Right renal pelvis (tissue), 4 donors: ENCODE results near the gene NEK1. TPM values are rescaled to one million over a fixed set of nuclear protein-coding genes. Genes with fewer than 3 reads are reported as not detected.

Experiments
- DNase-seq, 4 donors: peaks; one replicate each; pipeline ENCODE4 v3.0.0-alpha.2; 2013; ENCODE audit warnings: low read depth in 4 of 4, low spot score in 3 of 4, missing footprints in 1 of 4
- polyA plus RNA-seq, 4 donors: library from polyadenylated mRNA; unstranded; fragments of 120-200 nt; gene quantifications; one replicate each; pipeline ENCODE4 v1.2.1, GENCODE V29; 2013; ENCODE audit not compliant: insufficient read length in 4 of 4

The NEK1 gene
- 10 to 100 TPM; 21.8 to 26.2 (median 23.6) TPM for polyA plus RNA-seq

- peak in 3 of 4 donors; percentile 71 to 85 (median 73) for DNase-seq
Observed at GRCh38 chr4:169611991-169612870, at the start of gene NEK1. TSS of gene NEK1 (minus strand) at chr4:169612583. CDS start at chr4:169602630, 9,953 bp downstream.

GRCh38 chr4:169661761-169662160, 49.4 kb upstream of the NEK1 start:
- DNase-seq, result no peak

DNA sequence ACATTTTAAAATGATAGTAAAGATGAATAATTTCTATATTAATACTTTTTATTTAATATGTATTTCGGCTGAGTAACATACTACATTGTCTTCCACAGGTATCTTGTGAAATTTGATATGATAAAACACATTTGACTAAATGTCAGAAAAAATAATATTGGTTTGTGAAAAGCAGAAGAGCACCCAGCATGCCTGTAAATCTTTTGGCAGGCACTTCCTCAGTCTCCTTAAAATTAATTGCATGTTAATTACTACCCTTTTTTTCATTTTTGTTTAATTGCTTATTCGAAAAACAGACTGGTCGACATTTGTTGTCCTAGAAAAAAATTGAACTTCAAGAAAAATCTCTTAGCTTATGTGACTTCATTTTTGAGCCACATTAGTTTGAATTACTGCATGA, 48.5 kb upstream of the NEK1 start:
- DNase-seq, result no peak

- peak; percentile 67 to 82 (median 78) for DNase-seq
Observed at GRCh38 chr4:169659716-169660670, 47.6 kb upstream of the NEK1 start.

GRCh38 chr4:169658975-169659715, 46.8 kb upstream of the NEK1 start:
- no peak for DNase-seq

GRCh38 chr4:169658196-169658595, 45.8 kb upstream of the NEK1 start:
- DNase-seq, result no peak

DNA sequence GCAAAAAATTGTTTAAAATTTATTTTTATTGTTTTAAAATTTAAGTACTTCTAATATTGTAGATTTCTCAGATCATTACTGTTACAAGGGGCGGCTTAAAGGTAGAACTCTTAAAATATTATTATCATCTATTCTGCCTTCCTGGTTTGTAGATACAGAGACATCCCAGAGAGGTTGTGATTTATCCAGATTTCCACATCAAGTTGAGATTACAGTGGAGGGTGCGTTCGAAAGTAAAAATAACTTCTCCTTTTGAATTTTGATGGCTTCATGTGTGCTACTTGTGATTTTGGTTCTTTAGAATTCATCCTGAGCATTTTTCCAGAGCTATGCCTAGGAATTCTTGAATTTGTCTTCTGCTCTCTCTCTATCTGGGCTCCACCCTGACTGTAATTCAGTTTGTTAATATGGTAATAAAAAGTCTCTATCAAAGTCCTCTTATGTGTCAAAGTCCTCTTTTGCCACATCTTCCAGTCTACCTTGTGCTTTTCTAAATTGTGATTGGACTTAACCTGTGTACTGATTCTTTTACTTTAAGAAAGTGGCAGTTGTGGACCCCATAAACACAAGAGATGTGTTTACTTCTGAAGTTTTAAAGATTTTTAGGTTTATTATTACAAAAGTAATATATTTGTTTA, 45.2 kb upstream of the NEK1 start:
- no peak for DNase-seq

DNA sequence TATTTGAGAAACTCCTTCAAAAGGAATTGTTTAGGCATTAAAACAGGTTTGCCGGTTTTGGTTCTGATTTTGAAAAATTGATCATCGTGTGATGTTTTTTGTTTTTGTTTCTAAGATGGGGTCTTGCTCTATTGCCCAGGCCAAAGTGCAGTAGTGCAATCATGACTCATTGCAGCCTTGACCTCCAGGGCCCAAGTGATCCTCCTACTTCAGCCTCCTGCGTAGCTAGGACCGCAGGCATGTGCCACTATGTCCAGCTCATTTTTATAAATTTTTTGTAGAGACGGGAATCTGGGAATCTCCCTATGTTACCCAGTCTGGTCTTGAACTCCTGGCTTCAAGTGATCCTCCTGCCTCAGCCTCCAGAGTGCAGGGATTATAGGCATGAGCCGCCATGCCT, 43.0 kb upstream of the NEK1 start:
- no peak for DNase-seq

DNA sequence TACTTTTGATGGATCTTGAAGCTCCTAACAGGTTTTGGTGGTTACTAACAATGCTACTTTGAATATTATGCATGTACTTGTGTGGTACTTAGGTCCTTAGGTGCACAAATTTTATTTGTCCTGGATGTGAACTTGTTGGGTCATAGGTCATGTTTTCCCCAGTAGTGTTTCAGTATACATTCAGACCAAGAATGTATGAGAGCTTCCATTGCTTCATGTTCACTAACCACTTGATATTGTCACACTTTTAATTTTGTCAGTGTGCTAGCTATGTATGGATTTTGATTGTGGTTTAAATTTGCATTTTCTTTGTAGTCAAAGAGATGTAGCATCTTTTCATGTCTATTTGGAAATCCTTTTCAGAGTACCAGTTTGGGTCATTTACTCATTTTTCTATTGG, 40.2 kb upstream of the NEK1 start:
- no peak for DNase-seq

DNA sequence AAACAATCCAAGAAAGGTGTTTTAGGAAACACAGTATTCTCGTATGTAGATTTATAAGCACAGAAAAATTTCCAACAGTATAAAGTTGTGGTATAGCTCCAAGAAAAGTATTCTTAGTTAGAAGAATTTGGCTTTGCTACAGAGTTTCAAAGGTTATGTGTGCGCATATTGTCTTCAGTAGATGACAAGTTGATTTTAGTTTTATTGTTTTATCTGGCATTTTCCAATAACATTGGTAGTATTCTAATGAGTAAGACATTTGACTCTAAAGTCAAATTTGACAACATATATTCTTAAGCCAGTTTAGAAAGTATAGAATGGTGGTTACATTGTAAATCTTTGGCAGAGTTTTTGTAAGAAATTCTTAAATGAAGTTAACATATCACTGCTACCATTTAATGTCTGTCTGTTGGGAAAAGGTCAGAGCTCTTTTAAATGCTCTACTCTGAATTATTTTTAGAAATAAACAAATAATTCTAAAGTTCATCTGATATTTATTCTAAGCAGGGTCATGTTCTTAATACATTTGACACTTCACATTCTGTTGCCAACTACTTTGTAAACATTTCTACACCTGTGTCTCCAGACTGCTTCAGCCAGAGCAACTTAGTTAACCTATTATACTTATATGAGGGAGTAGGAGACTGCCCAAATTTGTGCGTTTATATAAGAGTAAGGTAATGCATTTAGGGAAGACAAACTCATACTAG, 38.0 kb upstream of the NEK1 start:
- no peak for DNase-seq

- no peak for DNase-seq
Observed at GRCh38 chr4:169649545-169650226, 37.3 kb upstream of the NEK1 start.

- DNase-seq, result no peak
Observed at GRCh38 chr4:169645627-169646026, 33.2 kb upstream of the NEK1 start.

GRCh38 chr4:169644802-169645201, 32.4 kb upstream of the NEK1 start:
- DNase-seq, result no peak

DNA sequence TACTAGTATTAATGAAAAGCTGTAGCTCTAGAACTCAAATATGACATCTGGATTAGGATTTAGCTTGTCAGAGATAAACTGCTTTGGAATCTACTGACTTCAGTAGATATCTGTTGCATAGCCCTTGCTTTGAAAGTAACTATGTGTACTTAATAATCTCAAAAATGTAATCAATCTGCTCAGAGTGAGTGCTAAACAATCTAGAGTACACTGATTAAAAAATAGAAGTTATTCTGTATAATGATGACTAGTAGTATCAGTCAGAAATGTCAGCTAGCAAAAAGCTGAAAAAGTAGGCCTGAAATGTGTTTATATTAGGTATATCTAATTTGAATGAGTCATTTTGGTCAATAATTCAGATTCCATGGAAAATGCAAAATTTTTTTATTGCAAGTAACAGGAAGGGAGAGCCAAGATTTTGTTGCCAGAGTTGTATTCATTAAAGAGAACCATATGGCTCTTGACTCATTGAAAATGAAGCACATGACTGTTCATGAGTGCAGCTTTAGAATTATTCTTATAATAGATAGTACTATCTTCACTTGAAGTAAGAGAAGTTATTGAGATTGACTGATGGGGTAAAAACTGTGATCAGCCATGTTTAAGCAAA, 28.0 kb upstream of the NEK1 start:
- no peak for DNase-seq

GRCh38 chr4:169634975-169635374, 22.6 kb upstream of the NEK1 start:
- DNase-seq, result no peak

- DNase-seq, result no peak
Observed at GRCh38 chr4:169632896-169633295, 20.5 kb upstream of the NEK1 start.

DNA sequence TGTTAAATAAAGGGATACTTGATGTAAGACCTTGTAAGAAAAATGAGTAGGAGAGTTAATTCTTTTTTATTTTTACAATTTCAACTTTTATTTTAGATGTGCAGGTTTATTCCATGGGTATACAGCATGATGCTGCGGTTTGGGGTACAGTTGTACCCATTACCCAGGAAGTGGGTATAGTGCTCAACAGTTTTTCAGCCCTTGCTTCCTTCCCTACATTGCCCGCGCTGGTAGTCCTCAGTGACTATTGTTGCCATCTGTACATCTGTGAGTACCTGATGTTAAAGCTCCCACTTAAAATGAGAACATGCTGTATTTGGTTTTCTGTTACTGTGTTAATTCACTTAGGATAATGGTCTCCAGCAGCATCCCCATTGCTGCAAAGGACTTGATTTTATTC, 17.7 kb upstream of the NEK1 start:
- no peak for DNase-seq

GRCh38 chr4:169628579-169628978, 16.2 kb upstream of the NEK1 start:
- DNase-seq, result no peak

- DNase-seq, result no peak
Observed at GRCh38 chr4:169627307-169627706, 14.9 kb upstream of the NEK1 start.
